PC-3 (cell line): ENCODE data around the gene PKN1. TPM values are rescaled to one million over a fixed set of nuclear protein-coding genes. Genes with fewer than 3 reads are reported as not detected.

Experiments
- ATAC-seq: fragments of 200-7000 bp; cut with Tn5 transposase; 2 replicates; pipeline ENCODE4 v1.9.1; 2020; ENCODE audit warnings: mild to moderate bottlenecking, moderate library complexity
- BruUV-seq: library from RNA; stranded (reverse); fragments of 400-500 nt; replicated peaks from 2 replicates; lab custom pipeline; 2021; lab: Mats Ljungman, UMichigan
- CTCF ChIA-PET: fragments of 300-600 bp; sonication (Branson Sonifier 250); formaldehyde crosslinking; loops from one replicate; lab custom pipeline; 2022; ENCODE audit warnings: antibody characterized with exemption; lab: Charles Lee
- POLR2A ChIA-PET: fragments of 300-600 bp; sonication (Branson Sonifier 250); formaldehyde crosslinking; loops from one replicate; lab custom pipeline; 2022; ENCODE audit warnings: antibody characterized with exemption; ENCODE audit not compliant: unreplicated experiment; lab: Charles Lee
- DNase-seq: peaks from one replicate; pipeline ENCODE4 v3.0.0-alpha.2; 2015
- H2AFZ ChIP-seq: fragments of 300-600 bp; sonication (generic); 2 replicates; pipeline ENCODE4 v1.6.0; 2016; ENCODE audit warnings: antibody characterized with exemption, low read length
- H3F3A ChIP-seq: fragments of 300-600 bp; sonication (generic); one replicate; pipeline ENCODE4 v1.6.0; 2017; ENCODE audit warnings: antibody characterized with exemption, low read length, control low read depth, mild to moderate bottlenecking; ENCODE audit not compliant: unreplicated experiment
- H3K27ac ChIP-seq: fragments of 300-600 bp; sonication (generic); 2 replicates; pipeline ENCODE4 v1.5.1; 2016; ENCODE audit warnings: mild to moderate bottlenecking, low read length
- H3K27me3 ChIP-seq: fragments of 300-600 bp; sonication (generic); 2 replicates; pipeline ENCODE4 v1.6.1; 2016; ENCODE audit warnings: low read length, mixed read lengths
- H3K36me3 ChIP-seq: fragments of 300-600 bp; sonication (generic); 2 replicates; pipeline ENCODE4 v1.6.1; 2016; ENCODE audit warnings: low read depth, mixed run types, low read length, mixed read lengths
- H3K4me1 ChIP-seq: fragments of 300-600 bp; sonication (generic); 2 replicates; pipeline ENCODE4 v1.5.1; 2016; ENCODE audit warnings: low read length; ENCODE audit not compliant: insufficient read depth
- H3K4me2 ChIP-seq: fragments of 300-600 bp; sonication (generic); 2 replicates; pipeline ENCODE4 v1.6.0; 2016; ENCODE audit warnings: low read length
- H3K4me3 ChIP-seq: fragments of 300-600 bp; sonication (generic); 2 replicates; pipeline ENCODE4 v1.5.1; 2016; ENCODE audit warnings: mild to moderate bottlenecking, low read length, mixed read lengths
- H3K79me2 ChIP-seq: fragments of 300-600 bp; sonication (generic); 2 replicates; pipeline ENCODE4 v1.6.1; 2017; ENCODE audit warnings: low read length, mixed read lengths
- H3K9ac ChIP-seq: fragments of 300-600 bp; sonication (generic); 2 replicates; pipeline ENCODE4 v1.6.0; 2016; ENCODE audit warnings: mild to moderate bottlenecking, low read length
- H3K9me2 ChIP-seq: fragments of 300-600 bp; sonication (generic); replicated peaks from 2 replicates; pipeline ENCODE4 v1.6.1; 2016; ENCODE audit warnings: mixed run types, low read length, mixed read lengths
- H3K9me3 ChIP-seq: fragments of 300-600 bp; sonication (generic); 2 replicates; pipeline ENCODE4 v1.6.1; 2016; ENCODE audit warnings: low read length, mixed read lengths
- H4K20me1 ChIP-seq: fragments of 300-600 bp; sonication (generic); 2 replicates; pipeline ENCODE4 v1.6.1; 2016; ENCODE audit warnings: low read length, mixed read lengths
- CTCF ChIP-seq: fragments of 300-600 bp; sonication (generic); conservative IDR thresholded peaks from 2 replicates; pipeline ENCODE4 v1.5.1; 2017; ENCODE audit warnings: antibody characterized with exemption, low read depth, mild to moderate bottlenecking, low read length
- EZH2 ChIP-seq: fragments of 300-600 bp; sonication (generic); IDR thresholded peaks from one replicate; pipeline ENCODE4 v1.6.1; 2017; ENCODE audit warnings: antibody characterized with exemption, mild to moderate bottlenecking, low read length; ENCODE audit not compliant: unreplicated experiment
- EZH2phosphoT487 ChIP-seq: fragments of 300-600 bp; sonication (generic); IDR thresholded peaks from 2 replicates; pipeline ENCODE4 v1.6.1; 2018; ENCODE audit warnings: mild to moderate bottlenecking, antibody characterized with exemption, low read length, borderline replicate concordance
- intact Hi-C: fragments of 100-400 bp; cut with micrococcal nuclease; formaldehyde crosslinking; loops from 2 replicates; pipeline ENCODE4 v1.9.0; 2023
- total RNA-seq: library from RNA; depleted of rRNA; stranded (reverse); fragments of >200 nt; gene quantifications from 2 replicates; pipeline ENCODE4 v1.2.3, GENCODE V29; 2014

Gene PKN1
- total RNA-seq, 1 experiment from 2014 or later, result 186 TPM

- TF ChIP-seq CTCF, result no peak
- TF ChIP-seq EZH2, result no peak
- TF ChIP-seq EZH2phosphoT487, result no peak
- H3K9ac ChIP-seq, result no peak overlapping the region; the same call in 1 of the 2 replicates
- DNase-seq (no peak), ATAC-seq (peak; percentile 0)
- H4K20me1 ChIP-seq, result no peaks in the 10 kb centered on the region
- no TSS peak for BruUV-seq
- no peaks in the 10 kb centered on the region for H3F3A ChIP-seq
- POLR2A ChIA-PET, result interaction anchor here (0.5 kb wide), 1 partner anchor 38 kb away, joined by 15 read pairs; no protein-coding TSS in a partner anchor
- peaks cover 23% of the 10 kb centered on the region for H3K36me3 ChIP-seq
- intact Hi-C loops, result loop anchor here (1.0 to 10.0 kb wide), 3 partner anchors 21 to 340 kb away; partner anchors contain the start of genes ASF1B and GIPC1
- no peaks in the 10 kb centered on the region for H3K9me2 ChIP-seq
- no peaks in the 10 kb centered on the region for H3K27me3 ChIP-seq
- H2AFZ ChIP-seq, result peak overlapping the region; percentile 57; the same call in 1 of the 2 replicates
- peak overlapping the region; percentile 78 for H3K4me2 ChIP-seq
- H3K9me3 ChIP-seq, result no peaks in the 10 kb centered on the region
- no peaks in the 10 kb centered on the region for H3K79me2 ChIP-seq
- peak overlapping the region; percentile 61; the same call in 1 of the 2 replicates for H3K27ac ChIP-seq
- CTCF ChIA-PET, result interaction anchor here (0.6 to 0.7 kb wide), 4 partner anchors 10 to 338 kb away, joined by 3 to 7 read pairs (median 4); partner anchors contain the start of gene ASF1B
- H3K4me3 ChIP-seq, result peak overlapping the region; percentile 50
- peaks cover 29% of the 10 kb centered on the region for H3K4me1 ChIP-seq
Observed at GRCh38 chr19:14474827-14475226, 41.7 kb downstream of the PKN1 start.

GRCh38 chr19:14475251-14476073, 42.4 kb downstream of the PKN1 start, which contains the start of gene PTGER1:
TSS of gene PTGER1 (minus strand) at chr19:14475354. CDS start at chr19:14474320, 1,034 bp downstream.
- H3K9ac ChIP-seq, result peak within 1 kb of the TSS; percentile 47
- peak; percentile 47 for ATAC-seq
- H2AFZ ChIP-seq, result peak within 1 kb of the TSS; percentile 57; the same call in 1 of the 2 replicates
- no peaks in the 10 kb centered on the region for H3K27me3 ChIP-seq
- peak; percentile 68 for DNase-seq
- no peaks in the 10 kb centered on the region for H3K9me2 ChIP-seq
- BruUV-seq, result no TSS peak
- H3K4me1 ChIP-seq, result peaks cover 29% of the 10 kb centered on the region
- no peaks in the 10 kb centered on the region for H3K79me2 ChIP-seq
- CTCF ChIA-PET, result interaction anchor here (0.6 kb wide), 2 partner anchors 50 to 339 kb away, joined by 3 read pairs; partner anchors contain the start of gene ASF1B
- H3K4me3 ChIP-seq, result peak within 1 kb of the TSS; percentile 50
- peak within 1 kb of the TSS; percentile 78 for H3K4me2 ChIP-seq
- peak within 1 kb of the TSS; percentile 61 for H3K27ac ChIP-seq
- H3K36me3 ChIP-seq, result peaks cover 24% of the 10 kb centered on the region
- H3K9me3 ChIP-seq, result no peaks in the 10 kb centered on the region
- intact Hi-C loops, result loop anchor here (1.0 to 10.0 kb wide), 3 partner anchors 21 to 341 kb away; partner anchors contain the start of genes ASF1B and GIPC1
- H4K20me1 ChIP-seq, result no peaks in the 10 kb centered on the region
- H3F3A ChIP-seq, result no peaks in the 10 kb centered on the region
- TF ChIP-seq EZH2, result no peak
- TF ChIP-seq CTCF, result peak; percentile 75
- TF ChIP-seq EZH2phosphoT487, result no peak
- POLR2A ChIA-PET, result interaction anchor here (0.5 to 0.9 kb wide), 2 partner anchors 37 to 214 kb away, joined by 3 to 15 read pairs; partner anchors contain the start of gene ZNF333
